Measurements from ENCODE around the gene CEP170. TPM values are rescaled to one million over a fixed set of nuclear protein-coding genes. Genes with fewer than 3 reads are reported as not detected.

CEP170 gene
- total RNA-seq, 1 experiment from 2014 or later, result 97.7 TPM

GRCh38 chr1:243268751-243269460, 13.8 kb upstream of the CEP170 start:
- Histone ChIP-seq H3K79me1 (ENCODE audit: insufficient read depth, low read depth, low read length, poor library complexity, severe bottlenecking) (no peaks in the 10 kb centered on the region), H2AK5ac (ENCODE audit: insufficient read length, low read length) (no peak overlapping the region), H3K27me3 (ENCODE audit: insufficient read depth, low read length) (no peaks in the 10 kb centered on the region), H3T11ph (ENCODE audit: low read length) (no peak overlapping the region), H3K14ac (ENCODE audit: insufficient read depth, low read length) (no peak overlapping the region), H3K4ac (ENCODE audit: low read depth, low read length) (no peak overlapping the region), H4K5ac (ENCODE audit: insufficient read length, low read depth, low read length) (no peak overlapping the region), H3K23me2 (ENCODE audit: insufficient read length, low read depth, low read length, poor library complexity, severe bottlenecking) (peaks cover 2% of the 10 kb centered on the region), H3K18ac (ENCODE audit: insufficient read length, low read depth, low read length) (no peak overlapping the region), H4K91ac (ENCODE audit: insufficient read length, low read depth, low read length) (no peak overlapping the region), H2BK15ac (ENCODE audit: low read depth, low read length) (no peak overlapping the region), H3K79me2 (ENCODE audit: insufficient read depth, low read length) (no peaks in the 10 kb centered on the region), H3K9me3 (ENCODE audit: control insufficient read depth, low read depth, low read length) (no peaks in the 10 kb centered on the region), H2AFZ (ENCODE audit: low read length) (no peak overlapping the region), H3K23ac (ENCODE audit: insufficient read length, low read depth, low read length) (no peak overlapping the region), H3K4me1 (ENCODE audit: insufficient read depth, low read length) (peaks cover 2% of the 10 kb centered on the region; the same call in 1 of the 2 replicates), H3K56ac (ENCODE audit: insufficient read length, low read depth, low read length) (no peak overlapping the region), H4K8ac (replicated peaks; ENCODE audit: insufficient read length, low read depth, low read length) (no peak overlapping the region), H3K4me2 (ENCODE audit: insufficient read depth, insufficient read length, low read length) (no peak overlapping the region), H4K20me1 (ENCODE audit: control insufficient read depth, insufficient read depth, insufficient read length) (no peaks in the 10 kb centered on the region), H2BK120ac (ENCODE audit: low read depth, low read length, poor library complexity, severe bottlenecking) (no peak overlapping the region), H2BK12ac (ENCODE audit: insufficient read length, low read depth, low read length) (no peak overlapping the region), H2BK5ac (ENCODE audit: insufficient read length, low read length) (no peak overlapping the region), H2BK20ac (ENCODE audit: low read depth, low read length, poor library complexity, severe bottlenecking) (no peak overlapping the region), H3K9ac (ENCODE audit: extremely low read depth, insufficient read length, low read length) (no peak overlapping the region), H3K27ac (ENCODE audit: insufficient read length, low read depth, low read length) (no peak overlapping the region)
- H3K27me3 Mint-ChIP-seq (ENCODE audit: low read depth), result no peaks in the 10 kb centered on the region
- H3K9me3 Mint-ChIP-seq, result no peaks in the 10 kb centered on the region; a peak in 1 of 5 replicates
- WGBS (ENCODE audit: extremely low coverage, insufficient read length, low lambda C conversion rate), result no CpG with 5 or more reads among the region's 13 CpGs
- no peak; the same call in 2 of the 3 replicates for TF ChIP-seq CTCF (conservative IDR thresholded peaks at IDR 0.05)
- H3K27ac Mint-ChIP-seq, result peak overlapping the region in 1 of 3 experiments; percentile 22; a peak in 1 of 7 replicates
- no peak overlapping the region; a peak in 1 of 5 replicates for H3K4me3 Mint-ChIP-seq
- peaks cover 14% of the 10 kb centered on the region in 2 experiments for H3K4me1 Mint-ChIP-seq
- peak; percentile 33 for DNase-seq
- H3K36me3 Mint-ChIP-seq (ENCODE audit: insufficient read depth in 1 of 3, low read depth in 3 of 3), result no peaks in the 10 kb centered on the region; a peak in 1 of 7 replicates
